DMS53 treated with DMSO at 0.1 percent for 48 hours (cell line): Measurements from ENCODE around the gene EIF2S2.

Experiments used
- DNase-seq: peaks from one replicate; lab custom pipeline; 2025; ENCODE audit not compliant: unreplicated experiment; lab: John Stamatoyannopoulos, UW

Gene EIF2S2

DNA sequence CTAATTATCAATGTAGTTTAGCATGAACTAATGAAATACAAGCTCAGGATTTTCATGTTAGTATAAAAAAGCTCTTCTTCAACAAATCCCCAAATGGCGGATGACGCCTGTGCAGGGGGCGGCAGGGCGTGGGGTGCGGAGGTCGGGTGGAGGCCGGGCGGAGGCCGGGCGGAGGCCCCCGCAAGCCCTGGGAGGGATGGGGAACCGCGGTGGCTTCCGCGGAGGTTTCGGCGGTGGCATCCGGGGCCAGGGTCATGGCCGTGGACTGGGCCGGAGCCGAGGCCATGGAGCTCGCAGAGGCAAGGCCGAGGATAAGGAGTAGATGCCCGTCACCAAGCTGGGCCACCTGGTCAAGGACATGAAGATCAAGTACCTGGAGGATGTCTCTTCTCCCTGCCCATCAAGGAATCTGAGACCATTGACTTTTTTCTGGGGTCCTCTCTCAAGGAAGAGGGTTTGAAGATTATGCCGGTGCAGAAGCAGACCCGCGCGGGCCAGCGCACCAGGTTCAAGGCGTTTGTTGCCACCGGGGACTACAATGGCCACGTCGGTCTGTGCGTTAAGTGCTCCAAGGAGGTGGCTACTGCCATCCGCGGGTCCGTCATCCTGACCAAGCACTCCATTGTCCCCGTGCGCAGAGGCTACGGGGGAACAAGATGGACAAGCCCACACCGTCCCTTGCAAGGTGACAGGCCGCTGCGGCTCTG lies 10.4 kb upstream of the EIF2S2 start:
- no peak for DNase-seq

DNA sequence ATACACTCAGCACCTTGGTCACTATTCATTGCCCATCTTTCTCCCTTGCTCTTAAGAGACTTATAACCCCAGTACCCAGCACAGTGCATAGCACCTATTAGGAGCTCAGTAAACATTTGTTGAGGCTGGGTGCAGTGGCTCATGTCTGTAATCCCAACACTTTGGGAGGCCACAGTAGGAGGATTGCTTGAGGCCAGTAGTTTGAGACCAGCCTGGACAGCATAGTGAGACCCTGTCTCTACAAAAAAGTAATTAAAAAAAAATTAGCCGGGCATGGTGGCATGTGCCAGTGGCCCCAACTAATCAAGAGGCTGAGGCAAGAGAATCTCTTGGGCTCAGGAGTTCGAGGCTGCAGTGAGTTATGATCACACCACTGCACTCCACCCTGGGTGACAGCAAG lies 8.2 kb upstream of the EIF2S2 start:
- DNase-seq, result no peak

DNA sequence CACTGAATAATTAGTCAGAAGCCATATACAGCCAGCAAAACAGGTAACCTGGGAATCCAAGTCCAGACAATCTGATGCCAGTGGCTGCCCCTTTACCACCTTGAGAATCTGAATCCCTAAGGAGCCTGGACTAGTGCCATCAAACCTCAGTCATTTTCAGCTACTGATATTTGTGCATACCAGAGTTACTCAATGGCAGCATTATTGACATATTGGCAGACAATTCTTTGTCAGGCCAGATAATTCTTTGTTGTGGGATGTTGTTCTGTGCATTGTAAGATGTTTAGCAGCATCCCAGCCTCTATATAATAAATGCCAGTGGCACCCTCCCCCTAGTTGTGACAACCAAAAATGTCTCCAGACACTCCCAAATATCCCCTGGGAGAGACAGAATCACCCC lies 3.2 kb upstream of the EIF2S2 start:
- DNase-seq, result no peak

DNA sequence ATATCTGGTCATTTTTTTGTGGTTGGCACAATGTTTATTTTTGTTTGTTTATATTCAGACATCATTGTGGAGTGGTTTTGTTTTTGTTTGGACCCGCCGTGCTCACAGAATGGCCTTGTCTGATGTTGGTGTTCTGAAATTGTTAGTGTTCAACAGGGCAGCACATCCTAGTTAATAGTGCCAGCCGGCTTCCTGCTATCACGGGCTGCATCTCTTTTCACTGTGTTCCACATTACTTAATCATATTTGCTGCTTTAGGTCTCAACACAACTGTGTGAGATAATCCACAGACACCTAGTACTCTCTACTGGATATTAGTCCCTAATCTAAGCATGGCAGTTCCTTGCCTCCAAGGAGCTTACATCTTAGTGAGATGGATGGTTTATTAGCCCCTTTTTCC lies 2.8 kb upstream of the EIF2S2 start:
- DNase-seq, result no peak

DNA sequence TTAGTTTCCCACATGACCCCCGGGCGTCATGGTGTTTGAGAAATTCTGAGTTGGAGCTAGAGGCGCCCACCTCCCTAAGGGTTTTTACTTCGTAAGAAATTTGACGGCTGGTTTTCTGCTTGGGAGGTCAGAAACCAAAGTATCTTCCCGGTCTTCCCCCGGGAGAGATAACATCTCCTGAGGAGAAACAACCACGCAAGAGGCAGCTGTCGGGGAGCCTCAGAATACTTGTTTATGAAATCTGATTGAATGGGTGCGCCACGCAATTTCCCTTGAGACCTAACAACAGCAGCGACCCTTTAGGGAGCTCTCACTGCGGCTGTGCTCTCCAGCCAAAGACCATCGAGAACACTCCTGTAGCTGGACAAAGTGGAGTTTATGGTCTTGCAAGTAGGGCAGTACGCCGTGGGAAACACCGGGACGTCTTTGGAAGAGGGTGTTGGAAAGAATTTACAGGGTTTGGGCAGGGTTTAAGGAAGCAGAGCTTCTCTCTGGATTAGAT lies 608 bp upstream of the EIF2S2 start:
- DNase-seq, result peak; percentile 49

DNA sequence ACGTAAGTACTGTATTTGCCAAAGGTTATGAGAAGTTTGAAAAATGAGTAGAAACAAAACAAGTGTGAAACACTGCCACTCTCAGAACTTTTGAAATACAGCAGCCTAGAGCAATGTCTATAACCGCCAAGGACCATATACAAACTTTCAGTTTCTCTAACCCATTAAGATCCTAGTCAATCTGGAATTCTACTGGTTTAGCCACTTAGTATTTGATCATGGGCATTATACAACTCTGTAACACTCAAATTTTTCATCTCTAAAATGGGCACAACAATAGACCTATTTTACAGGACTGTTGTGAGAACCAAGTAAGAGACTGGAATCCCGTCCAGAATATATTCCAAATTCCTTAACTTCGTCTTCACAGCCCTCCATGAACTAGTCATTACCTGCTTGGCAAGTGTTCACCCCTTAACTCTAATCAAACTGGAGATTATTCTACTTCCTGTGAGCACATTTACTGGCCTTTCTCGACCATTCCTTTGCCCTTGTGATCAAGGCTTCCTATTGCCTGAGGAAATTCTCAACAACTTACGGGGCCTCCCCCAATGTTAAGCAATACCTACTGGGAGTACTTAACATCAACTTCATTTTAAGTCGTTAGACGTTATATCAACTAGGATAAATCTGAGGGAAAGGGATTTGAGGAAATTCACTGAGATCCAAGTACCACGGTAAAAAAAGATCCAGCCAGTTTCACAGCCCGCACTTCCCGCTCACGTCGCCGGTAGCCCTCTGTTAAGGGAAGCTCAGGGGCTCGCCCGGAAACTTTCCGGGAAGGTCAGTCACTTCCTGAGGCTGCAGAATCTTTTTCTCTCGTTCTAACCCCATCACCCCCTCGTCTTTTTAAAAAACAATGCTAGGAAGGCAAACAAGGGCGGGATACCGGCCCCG lies 1.1 kb downstream of the EIF2S2 start:
- DNase-seq, result no peak

DNA sequence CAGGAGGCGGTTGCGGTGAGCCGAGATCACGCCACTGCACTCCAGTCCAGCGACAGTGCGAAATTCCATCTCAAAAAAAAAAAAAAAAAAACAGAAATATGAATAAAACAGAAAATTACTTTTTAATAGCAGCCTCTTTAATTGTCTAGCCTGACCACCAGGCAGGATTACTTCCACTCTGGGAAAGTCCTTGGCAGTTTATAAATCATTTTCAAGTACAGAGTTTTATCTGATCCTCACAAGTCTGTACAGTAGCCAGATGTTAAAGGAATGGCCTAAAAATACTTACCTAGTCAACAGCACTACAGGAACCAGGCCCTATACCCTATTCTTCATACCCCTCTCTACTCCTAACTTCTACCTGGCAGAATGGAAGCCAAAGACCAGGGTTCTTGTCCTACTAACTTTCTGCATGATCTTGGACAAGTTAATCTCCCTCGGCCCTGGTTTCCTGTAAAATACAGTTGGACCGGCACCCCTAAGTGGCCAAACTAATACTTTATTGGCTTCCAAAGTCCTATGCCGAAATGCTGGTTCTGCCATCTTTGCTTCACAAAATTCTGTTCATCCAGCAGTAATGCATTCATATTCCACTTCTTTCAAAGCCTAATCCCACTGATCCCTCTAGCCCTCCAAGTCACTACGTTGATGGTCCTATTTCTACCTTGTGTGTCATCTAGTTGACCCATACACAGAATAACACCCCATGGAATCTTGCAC lies 1.9 kb downstream of the EIF2S2 start:
- no peak for DNase-seq

DNA sequence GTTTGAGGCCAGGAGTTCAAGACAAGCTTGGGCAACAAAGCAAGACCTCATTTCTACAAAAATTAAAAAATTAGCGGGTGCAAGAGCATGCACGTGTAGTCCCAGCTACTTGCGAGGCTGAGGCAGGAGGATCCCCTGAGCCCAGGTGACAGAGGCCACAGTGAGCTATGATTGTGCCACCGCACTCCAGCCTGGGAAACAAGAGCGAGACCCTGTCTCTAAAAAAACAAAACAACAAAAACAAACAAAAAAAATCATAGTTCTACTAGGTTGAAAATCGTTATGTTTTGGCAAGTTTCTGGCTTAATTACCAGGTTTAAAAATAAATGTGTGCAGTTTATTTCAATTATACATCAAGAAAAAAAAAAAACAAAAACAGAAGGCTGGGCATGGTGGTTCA lies 2.6 kb downstream of the EIF2S2 start:
- no peak for DNase-seq

DNA sequence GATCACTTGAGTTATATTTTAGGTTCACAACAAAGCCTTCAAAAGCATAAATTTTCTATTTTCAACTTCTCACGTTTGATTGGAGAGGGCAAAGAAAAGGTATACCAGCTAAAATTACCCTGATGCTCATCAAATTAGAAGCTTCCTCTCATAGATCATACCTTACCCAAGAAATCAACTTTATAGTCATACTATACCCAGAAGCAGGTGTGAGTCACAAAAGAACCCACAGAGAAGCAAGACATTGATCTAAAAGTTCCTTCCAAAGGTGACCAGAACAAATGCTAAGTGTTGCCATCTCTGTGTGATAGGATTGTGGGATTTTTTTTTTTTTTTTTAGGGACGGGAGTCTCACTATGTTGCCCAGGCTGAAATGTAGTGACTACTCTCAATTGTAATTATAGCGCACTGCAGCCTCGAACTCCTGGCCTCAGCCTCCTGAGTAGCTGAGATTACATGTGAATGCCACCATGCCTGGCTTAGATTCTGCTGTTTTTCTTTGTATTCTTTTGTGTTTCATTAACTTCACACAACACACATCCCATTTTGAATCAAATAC lies 3.3 kb downstream of the EIF2S2 start:
- no peak for DNase-seq

DNA sequence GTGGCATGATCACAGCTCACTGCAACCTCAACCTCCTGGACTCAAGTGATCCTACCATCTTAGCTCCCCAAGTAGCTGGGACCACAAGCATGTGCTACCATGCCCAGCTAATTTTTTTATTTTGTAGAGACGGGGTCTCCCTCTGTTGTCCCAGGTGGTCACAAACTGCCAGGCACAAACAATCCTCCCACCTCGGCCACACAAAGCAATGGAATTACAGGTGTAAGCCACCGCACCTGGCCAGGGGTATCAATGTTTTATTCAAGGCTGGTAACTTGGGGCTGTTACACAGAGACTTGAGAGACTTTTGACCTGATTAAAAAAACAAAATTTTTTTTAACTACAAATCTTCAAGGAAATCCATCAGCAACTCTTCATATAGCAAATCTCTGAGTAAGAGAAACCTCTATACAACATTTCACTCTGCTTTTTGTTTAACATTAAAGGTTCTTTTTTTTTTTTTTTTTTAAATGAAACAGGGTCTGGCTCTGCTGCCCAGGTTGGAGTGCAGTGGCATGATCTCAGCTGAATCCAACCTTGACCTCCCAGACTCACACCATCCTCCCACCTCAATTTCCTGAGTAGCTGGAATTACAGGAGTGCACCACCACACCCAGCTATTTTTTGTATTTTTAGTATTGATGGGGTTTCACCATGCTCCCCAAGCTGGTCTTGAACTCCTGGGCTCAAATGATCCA lies 5.9 kb downstream of the EIF2S2 start:
- DNase-seq, result no peak

DNA sequence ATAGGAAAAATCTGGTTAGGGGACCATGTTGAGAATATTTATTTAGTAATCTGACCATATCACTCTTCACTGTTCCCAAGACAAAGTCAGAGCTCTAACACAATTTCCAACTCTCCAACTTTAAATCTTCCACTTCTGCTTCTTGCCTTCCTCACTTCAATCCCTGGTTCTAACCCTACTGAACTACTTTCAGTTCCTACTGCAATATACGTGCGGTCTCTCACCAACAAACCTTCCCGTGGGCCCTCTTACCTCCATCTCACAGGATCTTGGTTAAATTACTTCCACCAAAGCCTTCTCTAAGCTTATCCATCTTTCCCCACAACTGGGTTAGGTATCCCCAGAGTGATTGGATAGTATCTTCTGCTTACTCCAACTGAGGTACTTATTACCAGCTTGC lies 8.0 kb downstream of the EIF2S2 start:
- DNase-seq, result no peak

DNA sequence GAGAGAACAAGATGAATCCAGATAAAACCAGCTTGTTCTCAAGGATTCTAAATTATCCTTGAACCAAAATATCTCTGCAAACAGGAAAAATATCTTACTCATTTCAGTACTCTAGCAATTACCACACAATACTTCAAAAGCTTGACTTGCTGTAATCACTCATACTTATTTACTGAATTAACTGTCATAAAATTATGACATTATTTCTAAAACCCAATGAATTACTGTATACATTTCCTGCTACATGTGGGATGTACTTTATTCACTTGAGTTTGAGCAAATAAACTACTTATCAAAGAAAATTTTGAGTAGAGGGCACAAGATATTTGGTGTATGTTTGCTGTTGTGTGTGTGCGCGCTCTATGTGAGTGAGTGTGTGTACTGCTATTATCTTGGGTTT lies 9.7 kb downstream of the EIF2S2 start:
- no peak for DNase-seq

DNA sequence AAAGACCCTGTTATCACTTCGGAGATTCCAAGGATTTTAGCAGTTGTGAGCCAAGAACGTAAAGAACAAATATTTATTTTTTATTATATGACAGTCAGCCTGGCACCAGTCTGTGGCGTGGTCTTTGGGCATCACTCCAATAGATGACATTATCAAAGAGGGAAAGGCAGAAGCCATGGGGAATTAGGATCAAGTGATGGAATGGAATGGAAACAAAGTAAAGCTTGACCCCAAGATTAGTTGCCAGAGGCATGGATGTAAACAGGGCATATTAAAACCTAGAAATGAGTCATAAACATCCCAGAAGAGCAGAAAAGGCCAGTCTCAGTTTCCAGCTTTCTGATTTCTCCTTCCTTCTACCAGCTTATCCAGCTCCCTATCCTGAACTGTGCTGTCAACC lies 11.5 kb downstream of the EIF2S2 start:
- no peak for DNase-seq

DNA sequence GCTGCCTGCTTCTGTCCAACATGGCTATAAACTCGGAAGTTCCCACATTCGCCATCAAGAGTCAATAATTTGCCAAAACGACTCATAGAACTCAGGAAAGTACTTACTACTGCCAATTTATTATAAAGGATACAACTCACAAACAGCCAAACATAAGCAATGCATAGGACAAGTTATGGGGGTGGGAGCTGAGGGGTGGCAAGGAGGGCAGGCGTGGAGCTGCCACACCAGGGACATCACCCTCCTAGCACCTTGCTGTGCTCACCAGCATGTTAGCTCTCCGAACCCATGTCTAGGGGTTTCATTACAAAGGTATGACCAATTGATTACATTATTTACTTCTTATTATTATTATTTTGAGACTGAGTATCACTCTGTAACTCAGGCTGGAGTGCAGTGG lies 12.4 kb downstream of the EIF2S2 start:
- no peak for DNase-seq

DNA sequence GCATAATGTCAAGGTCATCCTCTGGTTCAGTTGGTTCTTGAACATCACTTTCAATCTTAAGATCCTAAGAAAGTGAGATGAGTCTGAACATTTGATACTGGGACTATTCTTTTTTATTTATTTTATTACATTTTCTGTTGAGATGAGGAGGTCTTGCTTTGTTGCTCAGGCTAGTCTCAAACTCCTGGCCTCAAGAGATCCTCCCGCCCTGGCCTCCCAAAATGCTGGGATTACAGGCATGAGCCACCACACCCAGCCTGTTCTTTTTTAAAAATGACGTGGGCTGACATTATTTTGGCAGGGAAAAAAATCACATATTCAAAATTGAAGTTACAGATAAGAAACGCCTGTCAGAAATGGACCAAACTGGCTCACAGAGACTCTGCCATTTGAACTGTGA lies 13.5 kb downstream of the EIF2S2 start:
- DNase-seq, result no peak

DNA sequence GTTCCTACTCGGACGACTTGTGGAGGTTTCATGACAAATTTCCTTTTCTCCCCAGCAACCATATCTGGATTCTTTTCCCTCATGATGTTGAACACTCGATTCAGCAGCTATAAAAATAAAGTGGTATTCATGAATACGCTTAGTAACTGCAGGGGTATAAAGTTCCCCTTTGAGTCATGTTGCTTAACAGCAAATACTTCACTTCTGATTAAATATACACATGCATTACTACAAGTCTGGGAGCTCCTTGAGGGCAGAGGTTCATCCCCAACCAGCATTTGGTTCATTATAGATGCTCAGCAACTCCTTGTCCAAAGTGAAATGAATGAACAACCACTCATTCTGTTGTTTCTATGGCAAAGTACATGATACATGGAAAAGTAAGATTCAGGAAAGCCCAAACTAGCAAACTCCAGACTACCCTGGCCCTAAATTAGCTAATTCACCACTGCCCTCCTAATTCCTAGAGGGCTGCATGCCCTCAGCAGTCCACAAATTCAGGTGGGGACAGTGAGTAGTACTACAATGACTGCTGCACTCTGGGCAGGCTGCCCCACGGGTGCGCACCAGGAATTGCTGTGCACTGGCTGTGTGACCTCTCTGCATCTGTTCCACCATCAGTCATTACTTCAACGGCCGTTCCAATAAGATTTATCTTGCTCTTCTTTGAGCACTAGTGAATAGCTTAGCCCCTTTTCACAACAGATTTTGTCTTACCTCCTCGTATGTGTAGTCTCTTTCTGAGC lies 15.2 kb downstream of the EIF2S2 start:
- DNase-seq, result no peak

DNA sequence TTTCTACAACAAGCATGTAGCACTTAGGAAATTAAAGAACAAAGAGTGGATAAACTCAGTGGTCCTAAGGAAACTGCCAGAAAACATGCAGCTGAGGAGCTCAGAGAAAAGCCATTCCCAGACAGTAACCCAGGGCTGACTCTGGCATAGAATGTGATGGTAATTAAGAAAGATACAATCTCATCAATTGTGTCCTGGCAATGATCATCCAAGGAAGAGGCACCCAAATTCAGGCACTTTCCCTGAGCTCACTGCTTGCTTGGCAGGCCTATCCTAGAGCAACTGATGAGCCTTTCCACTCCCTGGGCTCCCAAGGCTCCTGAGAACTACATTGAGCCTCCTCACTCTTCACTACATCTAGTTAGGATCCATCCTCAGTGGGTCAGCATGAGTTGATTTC lies 16.2 kb downstream of the EIF2S2 start:
- no peak for DNase-seq

DNA sequence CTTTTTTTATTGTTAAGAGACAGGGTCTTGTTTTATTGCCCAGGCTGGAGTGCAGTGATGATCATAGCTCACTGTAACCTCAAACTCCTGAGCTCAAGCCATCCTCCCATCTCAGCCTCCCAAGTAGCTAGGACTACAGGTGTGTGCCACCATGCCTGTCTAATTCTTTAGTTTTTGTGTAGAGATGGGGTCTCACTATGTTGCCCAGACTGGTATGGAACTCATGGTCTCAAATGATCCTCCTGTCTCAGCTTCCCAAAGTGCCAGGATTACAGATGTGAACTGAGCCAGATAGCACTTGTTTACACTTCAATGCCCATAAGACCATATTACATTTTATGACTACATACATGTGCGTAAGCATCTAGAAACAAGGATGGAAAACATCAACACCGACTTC lies 18.1 kb downstream of the EIF2S2 start:
- DNase-seq, result no peak

DNA sequence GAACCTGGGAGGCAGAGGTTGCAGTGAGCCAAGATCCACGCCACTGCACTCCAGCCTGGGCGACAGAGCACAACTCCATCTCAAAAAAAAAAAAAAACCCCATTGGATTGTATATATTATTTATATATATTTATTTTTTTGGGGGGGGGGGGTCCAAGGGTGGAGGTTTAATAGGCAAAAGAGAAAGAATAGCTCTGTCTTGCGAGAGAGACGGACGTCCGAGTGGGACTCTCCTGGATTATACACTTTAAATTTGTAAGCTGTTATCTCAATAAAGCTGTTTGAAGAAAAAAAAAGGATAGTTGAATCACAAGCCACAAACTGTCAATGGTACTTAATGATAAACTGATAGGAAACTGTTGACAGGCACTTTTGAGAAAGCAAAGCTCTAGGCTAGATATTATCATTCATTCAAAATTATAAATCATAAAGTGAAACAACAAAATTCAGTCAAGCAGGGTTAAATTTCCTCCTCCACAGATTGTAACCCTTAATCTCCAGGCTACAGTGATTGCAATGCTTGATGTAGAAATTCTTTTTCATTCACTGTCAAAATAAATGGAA lies 20.3 kb downstream of the EIF2S2 start:
- no peak for DNase-seq

DNA sequence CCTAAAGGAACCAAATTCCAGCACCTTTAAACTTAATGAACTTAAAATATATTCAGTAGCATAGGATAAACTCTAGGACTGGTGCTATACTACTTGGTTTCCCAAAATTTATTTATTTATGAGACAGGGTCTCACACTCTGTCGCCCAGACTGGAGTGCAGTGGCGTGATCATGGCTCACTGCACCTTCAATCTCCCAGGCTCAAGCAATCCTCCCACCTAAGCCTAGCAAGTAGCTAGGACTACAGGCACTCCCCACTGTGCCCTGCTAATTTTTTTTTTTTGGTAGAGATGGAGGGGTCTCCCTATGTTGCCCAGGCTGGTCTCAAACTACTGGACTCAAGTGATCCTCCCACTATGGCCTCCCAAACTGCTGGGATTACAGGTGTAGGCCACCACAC lies 21.4 kb downstream of the EIF2S2 start:
- no peak for DNase-seq
